Subcutaneous adipose tissue (tissue), 4 donors: Measurements from ENCODE around the gene FBRS. TPM values are rescaled to one million over a fixed set of nuclear protein-coding genes. Genes with fewer than 3 reads are reported as not detected.

ENCODE experiments used
- total RNA-seq, 4 donors: library from RNA; depleted of rRNA; stranded (reverse); fragments of >200 nt; gene quantifications; one replicate each; pipeline ENCODE4 v1.1.0, GENCODE V29; 2016
- TF ChIP-seq, protein P1 (sequence below): fragments of 450-650 bp; IDR thresholded peaks from one replicate; pipeline ENCODE4 v1.5.1; 2016; ENCODE audit warnings: low read depth, mild to moderate bottlenecking, control low read depth, antibody characterized with exemption, moderate library complexity

FBRS gene
- total RNA-seq, 4 donors from 2014 or later, result 8.0 to 25.8 (median 16.3) TPM

DNA sequence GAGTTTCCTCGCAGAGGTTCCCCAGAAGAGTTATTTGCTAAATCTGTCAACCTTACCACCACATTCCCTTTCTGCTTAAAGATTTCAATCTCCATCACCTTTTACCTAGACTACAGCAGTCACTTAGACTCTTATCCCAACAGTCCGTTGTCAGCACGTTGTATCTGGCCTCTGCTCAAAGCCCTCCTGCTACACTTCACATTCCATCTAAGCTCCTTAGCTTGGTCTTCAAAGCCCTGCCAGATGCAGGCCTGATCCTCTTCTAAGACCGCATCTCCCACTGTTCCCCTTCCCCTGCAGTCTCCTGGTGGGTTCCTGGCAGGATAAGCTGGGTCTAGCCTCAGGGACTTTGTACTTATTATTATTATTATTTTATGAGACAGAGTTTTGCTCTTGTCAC is 30.5 kb downstream of the FBRS start:
- TF ChIP-seq, protein P1, sequence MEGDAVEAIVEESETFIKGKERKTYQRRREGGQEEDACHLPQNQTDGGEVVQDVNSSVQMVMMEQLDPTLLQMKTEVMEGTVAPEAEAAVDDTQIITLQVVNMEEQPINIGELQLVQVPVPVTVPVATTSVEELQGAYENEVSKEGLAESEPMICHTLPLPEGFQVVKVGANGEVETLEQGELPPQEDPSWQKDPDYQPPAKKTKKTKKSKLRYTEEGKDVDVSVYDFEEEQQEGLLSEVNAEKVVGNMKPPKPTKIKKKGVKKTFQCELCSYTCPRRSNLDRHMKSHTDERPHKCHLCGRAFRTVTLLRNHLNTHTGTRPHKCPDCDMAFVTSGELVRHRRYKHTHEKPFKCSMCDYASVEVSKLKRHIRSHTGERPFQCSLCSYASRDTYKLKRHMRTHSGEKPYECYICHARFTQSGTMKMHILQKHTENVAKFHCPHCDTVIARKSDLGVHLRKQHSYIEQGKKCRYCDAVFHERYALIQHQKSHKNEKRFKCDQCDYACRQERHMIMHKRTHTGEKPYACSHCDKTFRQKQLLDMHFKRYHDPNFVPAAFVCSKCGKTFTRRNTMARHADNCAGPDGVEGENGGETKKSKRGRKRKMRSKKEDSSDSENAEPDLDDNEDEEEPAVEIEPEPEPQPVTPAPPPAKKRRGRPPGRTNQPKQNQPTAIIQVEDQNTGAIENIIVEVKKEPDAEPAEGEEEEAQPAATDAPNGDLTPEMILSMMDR, result no peak

GRCh38 chr16:30691907-30692306 is 33.7 kb downstream of the FBRS start:
- TF ChIP-seq, protein P1, result no peak

GRCh38 chr16:30692396-30693064 is 34.3 kb downstream of the FBRS start:
- TF ChIP-seq, protein P1, result no peak

GRCh38 chr16:30694926-30695693 is 36.9 kb downstream of the FBRS start:
- TF ChIP-seq, protein P1, result no peak

GRCh38 chr16:30697264-30698138 is 39.3 kb downstream of the FBRS start:
- TF ChIP-seq, protein P1, result no peak

DNA sequence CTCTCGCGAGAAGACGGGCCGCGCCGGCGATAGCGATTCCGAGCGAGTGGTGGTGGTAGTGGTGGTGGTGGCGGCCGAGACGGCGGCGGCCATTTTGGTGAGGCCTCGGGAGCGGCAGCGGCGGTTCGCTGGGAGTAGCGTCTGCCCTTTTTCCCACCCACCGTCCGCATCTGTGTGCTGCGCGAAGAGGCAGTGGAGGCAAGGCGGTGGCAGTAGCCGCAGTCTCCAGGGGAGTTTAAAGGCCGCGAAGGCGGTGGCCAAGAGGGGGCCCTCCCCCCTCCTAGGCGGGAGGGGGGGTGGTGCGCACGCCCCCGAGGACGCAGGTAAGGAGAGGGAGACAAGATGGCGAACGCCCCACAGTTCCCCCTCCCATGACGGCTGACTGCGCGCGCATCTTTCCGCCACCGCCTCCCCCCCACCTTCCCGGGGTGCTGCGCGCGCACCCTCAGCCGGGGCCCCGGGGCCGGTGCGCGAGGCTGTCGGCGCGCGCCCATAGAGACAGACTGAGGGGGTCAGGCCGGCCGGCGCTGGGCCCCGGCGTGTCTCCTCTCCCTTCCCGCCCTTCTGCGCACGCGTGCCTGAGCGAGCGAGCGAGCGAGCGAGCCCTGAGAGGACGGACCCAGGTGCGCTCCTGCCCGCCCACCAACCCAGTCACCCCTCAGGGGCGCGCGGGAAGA is 40.0 kb downstream of the FBRS start:
- TF ChIP-seq, protein P1, result no peak
